Muscle of leg (tissue), 11 donors: ENCODE measurements around the gene CDH4. TPM values are rescaled to one million over a fixed set of nuclear protein-coding genes. Genes with fewer than 3 reads are reported as not detected.
"Not testable (repeated sequence)": the region's sequence is repeated elsewhere in the genome, so short reads cannot be mapped to it uniquely, and the experiment has no call there.

ENCODE experiments used
- DNase-seq: peaks from one replicate; pipeline ENCODE4 v3.0.0; 2013
- H3K27ac ChIP-seq: one replicate; pipeline ENCODE4 v1.5.1; 2013; ENCODE audit warnings: mild to moderate bottlenecking, low read length, control low read depth
- H3K27me3 ChIP-seq: one replicate; pipeline ENCODE4 v1.6.1; 2013; ENCODE audit warnings: low read length; ENCODE audit not compliant: control insufficient read depth, insufficient read depth
- H3K36me3 ChIP-seq: one replicate; pipeline ENCODE4 v1.6.1; 2013; ENCODE audit warnings: low read length; ENCODE audit not compliant: control insufficient read depth, insufficient read depth
- H3K4me1 ChIP-seq: one replicate; pipeline ENCODE4 v1.6.1; 2013; ENCODE audit warnings: low read length; ENCODE audit not compliant: control insufficient read depth, insufficient read depth
- H3K4me3 ChIP-seq: one replicate; pipeline ENCODE4 v1.5.1; 2013; ENCODE audit warnings: low read length, control low read depth
- H3K9me3 ChIP-seq: replicated peaks from 2 replicates; pipeline ENCODE4 v1.6.1; 2013; ENCODE audit warnings: low read depth, low read length; ENCODE audit not compliant: control insufficient read depth
- WGBS: methylation state at CpG from one replicate; pipeline ENCODE4 v1.1.5; 2013; ENCODE audit warnings: missing lambda C conversion rate; ENCODE audit not compliant: insufficient coverage; 5-methylcytosine and 5-hydroxymethylcytosine counted together
- polyA plus RNA-seq, 8 donors: library from polyadenylated mRNA; unstranded; fragments of 120-200 nt; gene quantifications; one replicate each; pipeline versions ENCODE4 v1.2.1 to v1.2.3, GENCODE V29; 2013; ENCODE audit warnings: inconsistent platforms in 1 of 8, low replicate concordance in 1 of 8; ENCODE audit not compliant: insufficient read length in 8 of 8, insufficient read depth in 1 of 8
- total RNA-seq: library from RNA; stranded (reverse); fragments of 120-200 nt; gene quantifications from one replicate; pipeline ENCODE4 v1.2.4, GENCODE V29; 2013

CDH4 gene
- total and polyA plus RNA-seq, 9 donors, result 0.66 to 1.4 (median 1.2) TPM

GRCh38 chr20:61450549-61450948, 198.5 kb downstream of the CDH4 start:
- no peak for DNase-seq
- 78% methylated on average over 3 of the region's 6 CpGs for WGBS
- Histone ChIP-seq H3K9me3 (no peaks in the 10 kb centered on the region), H3K4me3 (no peak overlapping the region), H3K27me3 (peaks cover 2% of the 10 kb centered on the region), H3K27ac (no peak overlapping the region), H3K4me1 (no peaks in the 10 kb centered on the region), H3K36me3 (no peaks in the 10 kb centered on the region)

GRCh38 chr20:61451009-61451408, 198.9 kb downstream of the CDH4 start:
- Histone ChIP-seq H3K4me3 (no peak overlapping the region), H3K27ac (no peak overlapping the region), H3K9me3 (no peaks in the 10 kb centered on the region), H3K36me3 (no peaks in the 10 kb centered on the region), H3K4me1 (no peaks in the 10 kb centered on the region), H3K27me3 (peaks cover 2% of the 10 kb centered on the region)
- 91% methylated on average over 6 of the region's 10 CpGs for WGBS
- no peak for DNase-seq

- Histone ChIP-seq H3K4me1 (no peaks in the 10 kb centered on the region), H3K27me3 (peaks cover 2% of the 10 kb centered on the region), H3K4me3 (no peak overlapping the region)
These were observed 199.9 kb downstream of the CDH4 start for GRCh38 chr20:61451953-61452352.

GRCh38 chr20:61453219-61453618, 201.2 kb downstream of the CDH4 start:
- no peak for DNase-seq
- Histone ChIP-seq H3K4me1 (no peaks in the 10 kb centered on the region), H3K27me3 (peaks cover 2% of the 10 kb centered on the region), H3K4me3 (no peak overlapping the region), H3K36me3 (no peaks in the 10 kb centered on the region), H3K9me3 (no peaks in the 10 kb centered on the region), H3K27ac (no peak overlapping the region)
- WGBS, result 71% methylated on average over 1 of the region's 7 CpGs

More at GRCh38 chr20:61451953-61452352, 199.9 kb downstream of the CDH4 start:
- 60% methylated on average over 1 of the region's 8 CpGs for WGBS
- Histone ChIP-seq H3K9me3 (no peaks in the 10 kb centered on the region), H3K27ac (no peak overlapping the region), H3K36me3 (no peaks in the 10 kb centered on the region)
- no peak for DNase-seq

- not testable (repeated sequence) for H3K9me3 ChIP-seq, H3K36me3 ChIP-seq, H3K27ac ChIP-seq, DNase-seq, H3K4me3 ChIP-seq, H3K4me1 ChIP-seq, H3K27me3 ChIP-seq
- WGBS, result no CpG with 5 or more reads among the region's 3 CpGs
These were observed 201.6 kb downstream of the CDH4 start for GRCh38 chr20:61453623-61454022.

- Histone ChIP-seq H3K9me3 (no peaks in the 10 kb centered on the region), H3K27me3 (peaks cover 2% of the 10 kb centered on the region), H3K4me1 (no peaks in the 10 kb centered on the region), H3K36me3 (no peaks in the 10 kb centered on the region), H3K27ac (no peak overlapping the region), H3K4me3 (no peak overlapping the region)
- 89% methylated on average over 5 of the region's 9 CpGs for WGBS
- DNase-seq, result no peak
These were observed 202.0 kb downstream of the CDH4 start for GRCh38 chr20:61454053-61454452.

- Histone ChIP-seq H3K4me3 (no peak overlapping the region), H3K9me3 (no peaks in the 10 kb centered on the region), H3K27me3 (peaks cover 2% of the 10 kb centered on the region), H3K36me3 (no peaks in the 10 kb centered on the region), H3K27ac (no peak overlapping the region), H3K4me1 (no peaks in the 10 kb centered on the region)
- DNase-seq, result no peak
- 81% methylated on average over 6 of the region's 6 CpGs for WGBS
These were observed 203.6 kb downstream of the CDH4 start for GRCh38 chr20:61455508-61456215.

- Histone ChIP-seq H3K4me1 (no peaks in the 10 kb centered on the region), H3K4me3 (no peak overlapping the region), H3K36me3 (no peaks in the 10 kb centered on the region), H3K27me3 (no peaks in the 10 kb centered on the region), H3K9me3 (no peaks in the 10 kb centered on the region), H3K27ac (no peak overlapping the region)
- no peak for DNase-seq
- WGBS, result 91% methylated on average over 4 of the region's 4 CpGs
These were observed 205.7 kb downstream of the CDH4 start for GRCh38 chr20:61457725-61458124.

GRCh38 chr20:61458146-61458746, 206.2 kb downstream of the CDH4 start:
- no peaks in the 10 kb centered on the region for H3K36me3 ChIP-seq
- H3K4me1 ChIP-seq, result no peaks in the 10 kb centered on the region
- no peaks in the 10 kb centered on the region for H3K9me3 ChIP-seq
- 87% methylated on average over 4 of the region's 4 CpGs for WGBS
- H3K27ac ChIP-seq, result no peak overlapping the region
- no peaks in the 10 kb centered on the region for H3K27me3 ChIP-seq
- DNase-seq, result no peak
- H3K4me3 ChIP-seq, result no peak overlapping the region

GRCh38 chr20:61459266-61459665, 207.2 kb downstream of the CDH4 start:
- H3K27ac ChIP-seq, result no peak overlapping the region
- no peak for DNase-seq
- H3K4me3 ChIP-seq, result no peak overlapping the region
- H3K36me3 ChIP-seq, result no peaks in the 10 kb centered on the region
- WGBS, result 85% methylated on average over 7 of the region's 7 CpGs
- H3K9me3 ChIP-seq, result no peaks in the 10 kb centered on the region
- H3K4me1 ChIP-seq, result no peaks in the 10 kb centered on the region
- H3K27me3 ChIP-seq, result no peaks in the 10 kb centered on the region
